Endothelial cell of hepatic sinusoid (primary cell): ENCODE measurements around the gene HIGD1A.

Experiments
- in situ Hi-C: cut with HindIII; loops from 2 replicates; pipeline ENCODE4 v1.10.0; 2017; ENCODE audit warnings: low sequenced_read_pairs

HIGD1A gene

DNA sequence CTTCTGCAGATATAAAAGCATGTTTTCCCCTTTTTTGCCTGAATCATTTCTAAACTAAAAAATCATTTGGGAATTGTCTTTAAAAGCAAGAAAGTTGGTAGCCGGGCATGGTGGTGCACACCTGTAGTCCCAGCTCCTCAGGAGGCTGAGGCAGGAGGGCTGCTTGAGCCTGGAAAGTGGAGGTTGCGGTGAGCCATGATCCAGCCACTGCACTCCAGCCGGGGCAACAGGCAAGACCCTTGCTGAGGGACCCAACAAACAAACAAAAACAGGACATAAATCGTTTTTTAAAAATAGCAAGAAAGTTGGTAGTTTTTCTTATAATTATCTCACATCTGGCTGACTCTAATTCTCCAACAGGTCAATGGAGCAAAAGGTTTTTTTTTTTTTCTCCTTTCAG is 2.5 kb downstream of the HIGD1A start:
- in situ Hi-C loops = no loop called here

DNA sequence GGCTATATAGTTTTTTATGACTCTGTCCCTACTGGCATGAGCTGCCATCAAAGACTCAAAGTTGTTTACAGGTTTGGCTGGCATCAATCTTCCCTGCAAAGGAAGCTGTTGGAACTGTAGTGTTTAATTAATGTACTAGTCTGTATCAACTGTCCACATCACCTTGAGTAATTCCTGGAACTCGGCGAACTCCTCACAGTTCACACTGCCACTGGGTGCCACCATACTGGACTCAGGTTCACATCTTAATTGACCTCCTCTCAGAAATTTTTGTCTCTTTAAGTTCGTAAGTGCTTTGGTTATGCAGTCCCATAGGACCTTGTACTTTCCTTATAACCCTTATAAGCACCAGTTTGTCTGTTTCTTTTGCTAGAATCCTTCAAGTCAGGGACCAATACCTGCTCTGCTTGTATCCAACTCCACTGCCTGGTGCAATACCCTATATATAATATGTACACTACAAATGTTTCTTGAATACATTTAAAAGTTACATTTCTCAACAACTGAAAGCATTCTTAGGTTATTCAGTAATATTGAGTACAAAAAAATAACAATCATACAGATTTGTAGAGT is 3.2 kb downstream of the HIGD1A start:
- in situ Hi-C loops = no loop called here

DNA sequence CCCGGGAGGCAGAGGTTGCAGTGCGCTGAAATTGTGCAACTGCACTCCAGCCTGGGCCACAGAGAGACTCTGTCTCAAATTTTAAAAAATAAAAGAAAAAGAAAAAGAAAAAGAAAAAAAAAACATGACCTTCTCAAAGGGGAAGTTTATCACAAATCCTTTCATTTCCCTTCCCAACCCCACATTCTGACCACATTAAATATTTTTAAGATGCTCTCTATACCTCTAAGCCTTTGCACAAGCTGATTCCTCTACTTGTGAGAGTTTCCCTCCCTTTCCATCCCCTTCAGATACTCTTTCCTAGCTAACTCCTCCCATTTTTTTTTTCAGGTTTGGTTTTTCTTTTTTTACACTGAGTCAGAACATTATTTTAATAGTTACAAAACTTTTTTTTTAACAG is 4.0 kb downstream of the HIGD1A start:
- in situ Hi-C loops = no loop called here

DNA sequence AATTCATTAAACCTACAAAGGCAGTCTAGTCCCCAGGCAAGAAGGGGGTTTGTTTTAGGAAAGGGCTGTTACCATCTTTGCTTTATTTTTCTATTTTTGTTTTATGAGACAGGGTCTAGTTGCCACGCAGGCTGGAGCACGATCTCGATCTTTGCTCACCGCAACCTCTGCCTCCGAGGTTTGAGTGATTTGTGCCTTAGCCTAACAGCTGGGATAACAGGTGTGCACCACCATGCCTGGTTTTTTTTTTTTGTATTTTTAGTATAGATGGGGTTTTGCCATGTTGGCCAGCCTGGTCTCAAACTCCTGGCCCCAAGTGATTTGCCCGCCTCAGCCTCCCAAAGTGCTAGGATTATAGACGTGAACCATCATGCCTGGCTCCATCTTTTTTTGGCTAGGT is 4.9 kb downstream of the HIGD1A start:
- in situ Hi-C loops = no loop called here

DNA sequence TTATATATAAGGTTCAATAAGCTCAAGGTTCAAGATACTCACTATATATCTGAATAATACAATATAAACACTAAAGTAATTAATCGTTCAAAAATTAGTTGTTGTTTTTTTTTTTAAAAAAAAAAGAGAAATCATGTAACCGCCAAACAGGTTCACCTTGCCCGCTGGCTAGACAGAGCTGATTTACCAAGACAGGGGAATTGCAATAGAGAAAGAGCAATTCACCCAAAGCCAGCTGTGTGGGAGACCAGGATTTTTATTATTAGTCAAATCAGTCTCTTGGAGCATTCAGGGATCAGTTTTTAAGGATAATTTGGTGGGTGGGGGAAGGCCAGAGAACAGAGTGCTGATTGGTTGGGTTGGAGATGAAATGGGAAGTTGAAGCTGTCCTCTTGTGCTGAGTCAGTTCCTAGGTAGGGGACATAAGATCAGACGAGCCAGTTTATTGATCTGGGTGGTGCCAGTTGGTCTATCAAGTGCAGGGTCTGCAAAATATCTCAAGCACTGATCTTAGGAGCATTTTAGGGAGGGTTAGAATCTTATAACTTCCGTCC is 7.9 kb downstream of the HIGD1A start:
- in situ Hi-C loops = no loop called here

DNA sequence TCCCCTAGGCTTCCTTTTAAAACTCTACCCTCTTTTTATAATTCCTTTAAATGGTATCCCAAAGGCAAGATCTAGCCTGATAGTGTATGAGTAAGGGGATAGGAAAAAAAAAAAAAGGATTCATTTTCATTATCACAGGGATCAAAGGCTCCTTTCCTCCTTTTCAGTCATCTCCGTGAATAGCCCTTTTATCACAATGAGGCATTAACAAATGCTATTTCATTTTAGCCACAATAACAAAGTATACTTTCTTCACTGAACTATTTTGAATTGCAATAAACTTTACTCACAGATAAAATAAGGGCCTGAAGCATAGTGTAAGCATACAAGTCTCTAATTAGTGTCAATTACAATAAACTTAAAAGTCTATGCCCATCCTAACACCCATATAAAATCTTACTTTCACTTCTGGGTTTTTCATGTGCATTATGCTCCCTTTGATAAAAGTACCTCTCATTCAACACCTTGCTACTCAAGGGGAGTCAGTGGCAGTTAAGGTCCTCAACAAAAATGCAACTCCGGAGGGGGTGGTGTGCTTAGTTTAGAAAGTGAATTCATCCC is 8.6 kb downstream of the HIGD1A start:
- in situ Hi-C loops = no loop called here

DNA sequence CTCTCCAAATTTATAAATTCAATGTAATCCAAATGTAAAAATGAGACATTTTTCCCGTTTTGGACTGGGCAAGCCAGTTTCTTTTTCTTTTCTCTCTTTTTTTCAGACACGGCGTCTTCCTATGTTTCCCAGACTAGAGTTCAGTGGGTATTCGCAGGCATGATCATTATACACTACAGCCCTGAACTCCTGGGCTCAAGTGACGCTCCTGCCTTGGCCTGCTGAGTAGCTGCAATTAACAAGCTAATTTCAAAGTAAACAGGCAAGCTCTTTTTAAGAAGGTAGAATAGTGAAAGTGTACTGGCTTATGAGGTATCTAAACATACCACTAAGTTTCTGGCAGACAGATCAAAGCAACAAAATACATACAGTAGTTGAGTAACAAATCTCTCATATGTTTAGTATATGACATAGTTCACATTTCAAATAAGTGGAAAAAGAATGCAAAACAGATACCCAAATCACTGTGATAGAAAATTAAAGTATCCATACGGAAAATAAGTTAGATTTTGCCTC is 13.5 kb downstream of the HIGD1A start:
- in situ Hi-C loops = no loop called here

DNA sequence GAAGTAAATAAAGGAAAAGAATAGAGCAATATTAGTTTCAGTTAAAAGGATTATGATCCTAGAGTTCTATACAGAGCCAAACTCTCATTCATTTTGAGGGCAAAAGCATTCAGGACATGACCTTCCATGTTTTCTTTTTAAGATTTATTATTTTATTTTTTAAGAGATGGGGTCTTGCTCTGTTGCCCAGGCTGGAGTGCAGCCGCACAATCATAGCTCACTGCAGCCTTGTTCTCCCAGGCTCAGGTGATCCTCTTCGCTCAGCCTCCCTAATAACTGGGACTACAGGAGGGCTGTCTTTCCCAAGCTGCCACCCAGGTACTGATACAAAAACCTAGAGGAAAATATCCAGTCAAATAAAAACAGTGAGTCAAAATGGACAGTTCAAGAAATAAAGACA is 17.7 kb downstream of the HIGD1A start:
- in situ Hi-C loops = no loop called here

DNA sequence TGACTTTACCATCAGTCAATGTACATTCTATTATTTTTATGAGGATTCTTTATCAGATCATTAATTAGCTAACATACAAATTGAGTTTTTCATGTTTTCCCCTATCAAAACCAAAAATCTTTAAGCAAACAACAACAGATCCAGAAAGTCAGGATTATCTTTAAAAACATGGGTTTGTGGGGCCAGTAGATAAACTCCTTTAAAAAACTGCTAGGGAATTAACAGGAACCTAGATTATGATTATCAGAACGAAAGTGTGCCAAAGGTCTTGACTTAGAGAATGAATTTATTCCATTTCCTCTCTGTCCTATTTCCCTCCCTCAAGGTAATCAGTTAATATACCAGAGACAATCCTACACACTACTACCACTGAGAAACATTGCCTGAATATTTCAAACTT is 18.1 kb downstream of the HIGD1A start:
- in situ Hi-C loops = no loop called here

DNA sequence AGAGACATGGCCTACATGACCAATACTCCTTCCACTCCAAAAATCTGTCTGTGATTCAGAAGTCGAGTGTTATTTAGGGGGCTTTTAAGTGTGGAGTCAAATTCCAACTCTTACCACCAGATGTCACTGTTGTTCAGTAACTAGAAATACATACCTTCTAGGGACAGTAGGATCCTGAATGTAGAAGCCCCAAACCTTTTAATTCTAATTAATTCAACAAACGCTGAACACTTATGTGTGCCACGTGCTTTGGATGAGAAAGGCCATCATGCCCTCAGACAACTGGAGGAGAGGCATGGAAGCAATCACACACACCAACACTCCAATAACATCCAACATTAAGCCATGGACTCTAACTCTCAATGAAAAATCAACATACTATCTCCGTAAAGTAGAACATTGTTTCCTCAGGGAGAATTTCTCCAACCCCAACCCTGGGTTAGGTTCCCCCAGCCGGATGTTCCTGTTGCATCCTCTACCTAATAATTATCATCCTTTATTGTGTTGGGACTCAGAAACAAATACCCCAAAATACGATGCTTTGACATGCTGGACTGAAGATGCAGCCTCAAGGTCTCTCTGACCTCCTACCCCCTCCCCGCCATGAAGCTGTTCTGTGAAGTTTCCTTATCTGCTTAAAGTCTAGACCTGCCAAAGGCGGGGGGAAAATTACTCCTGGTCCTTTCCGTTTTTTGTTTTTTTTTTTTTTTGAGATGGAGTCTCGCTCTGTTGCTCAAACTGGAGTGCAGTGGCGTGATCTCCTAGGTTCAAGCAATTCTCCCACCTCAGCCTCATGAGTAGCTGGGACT is 23.2 kb downstream of the HIGD1A start:
- in situ Hi-C loops = no loop called here

DNA sequence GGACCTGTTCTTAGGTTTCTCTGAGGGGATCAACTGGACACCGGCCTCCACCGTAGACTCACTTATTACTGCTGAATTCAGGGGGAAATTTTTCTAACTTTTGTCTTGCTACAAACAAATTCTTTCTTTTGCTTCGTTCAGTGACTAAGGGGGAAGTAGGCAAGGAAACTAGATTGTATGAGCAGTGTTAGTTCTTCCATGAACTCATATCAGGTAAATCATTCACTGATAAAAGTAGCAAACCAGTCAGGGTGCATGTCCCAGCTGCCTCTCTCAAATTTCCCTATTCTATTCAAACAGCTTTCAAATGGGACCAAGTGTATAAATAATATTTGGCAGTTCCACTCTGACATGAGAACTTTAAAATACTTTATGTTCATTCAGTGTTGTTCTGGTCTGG is 23.9 kb downstream of the HIGD1A start:
- in situ Hi-C loops = no loop called here

DNA sequence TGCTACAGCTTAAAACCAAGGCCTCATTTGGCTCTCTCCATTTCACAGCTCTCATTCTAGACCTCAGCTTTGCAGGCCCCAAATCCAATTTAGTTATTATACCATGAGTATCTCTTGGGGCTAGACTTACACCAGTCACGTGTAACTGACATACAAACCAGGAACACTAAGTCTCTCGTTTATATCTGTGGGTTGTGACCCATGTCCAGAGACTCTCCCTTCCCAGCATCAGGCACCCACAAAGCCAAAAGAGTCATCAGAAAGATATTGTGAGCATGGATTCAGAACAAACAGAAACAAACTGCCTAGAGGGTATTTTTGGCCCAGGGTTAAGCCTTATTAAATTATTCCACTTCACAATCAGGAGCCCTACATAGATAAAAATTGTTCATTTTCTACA is 25.6 kb downstream of the HIGD1A start:
- in situ Hi-C loops = no loop called here

DNA sequence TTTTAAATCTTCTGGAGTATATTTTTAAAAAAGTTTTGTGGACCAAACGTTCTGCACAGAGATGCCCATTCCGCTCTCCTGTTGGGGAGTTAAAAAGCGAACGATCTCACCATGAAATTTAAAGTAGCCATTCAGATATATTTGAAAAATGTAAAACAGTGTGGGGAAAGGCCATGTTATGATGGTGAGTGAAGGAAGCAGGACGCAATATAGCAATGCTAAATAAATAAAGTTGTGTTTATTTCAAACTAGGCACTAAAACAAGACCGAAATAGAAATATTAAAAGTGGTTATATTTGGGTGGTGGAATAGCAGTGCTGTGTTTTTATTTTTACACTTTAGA is 30.9 kb downstream of the HIGD1A start:
- in situ Hi-C loops = loop anchor here (25.0 kb wide), 1 partner anchor 114 kb away; the partner anchor contains the start of gene CYP8B1

DNA sequence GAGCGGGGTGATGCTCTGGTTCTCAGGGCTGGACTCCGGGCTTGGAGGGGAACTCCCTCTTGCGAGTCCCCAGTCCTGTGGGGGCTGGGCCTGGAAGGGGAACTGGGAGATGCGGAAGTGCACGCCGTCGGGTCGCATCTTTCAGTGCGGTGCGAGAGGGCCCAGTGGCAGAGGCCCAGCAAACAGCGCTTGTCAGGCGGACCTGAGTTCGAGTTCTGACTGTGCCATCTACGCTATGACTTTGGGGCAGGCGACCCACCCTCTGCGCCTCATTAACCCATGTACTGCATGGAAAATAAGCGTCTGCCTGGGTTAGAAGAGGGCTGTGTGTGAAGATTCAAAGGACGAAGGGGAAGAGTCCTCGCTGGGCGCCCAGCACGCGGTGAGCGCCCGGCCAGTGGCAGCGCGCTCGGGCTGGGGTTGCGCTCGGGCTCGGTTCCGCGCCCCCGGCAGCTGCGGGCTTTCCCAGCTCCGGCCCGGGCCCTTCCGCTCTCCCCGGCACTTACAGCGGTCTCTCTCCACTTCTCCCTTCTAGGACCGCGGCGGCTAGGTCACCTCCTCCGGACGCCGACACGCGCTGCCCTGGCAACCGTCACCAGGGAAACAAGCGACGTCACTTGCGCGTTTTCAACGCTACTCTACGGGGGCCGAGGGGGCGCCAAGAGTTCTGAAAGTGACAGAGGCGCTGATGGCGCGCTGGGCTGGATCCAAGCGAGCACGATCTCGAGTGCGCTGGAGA is 31.5 kb downstream of the HIGD1A start, which contains the start of gene CCDC13:
TSS of gene CCDC13 (minus strand) at position 584 of the 739 bp plus-strand sequence. CDS start 14,908 bp downstream, outside the sequence.
- in situ Hi-C loops = loop anchor here (25.0 kb wide), 1 partner anchor 114 kb away; the partner anchor contains the start of gene CYP8B1

DNA sequence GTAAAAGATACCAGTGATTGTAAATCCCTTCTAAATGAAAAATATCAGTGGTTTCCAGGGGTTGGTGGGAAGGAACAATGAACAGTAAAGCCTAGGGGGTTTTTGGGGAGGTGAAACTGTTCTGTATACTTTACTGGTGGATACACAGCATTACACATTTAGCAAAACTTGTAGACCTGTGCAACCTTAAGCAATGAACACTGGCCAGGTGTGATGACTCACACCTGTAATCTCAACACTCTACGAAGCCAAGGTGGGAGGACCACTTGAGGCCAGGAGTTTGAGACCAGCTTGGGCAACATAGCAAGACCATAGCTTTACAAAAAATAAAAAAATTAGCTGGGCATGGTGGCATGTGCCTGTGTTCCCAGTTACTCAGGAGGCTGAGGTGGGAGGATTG is 33.0 kb downstream of the HIGD1A start:
- in situ Hi-C loops = loop anchor here (25.0 kb wide), 1 partner anchor 116 kb away; the partner anchor contains the start of gene CYP8B1

DNA sequence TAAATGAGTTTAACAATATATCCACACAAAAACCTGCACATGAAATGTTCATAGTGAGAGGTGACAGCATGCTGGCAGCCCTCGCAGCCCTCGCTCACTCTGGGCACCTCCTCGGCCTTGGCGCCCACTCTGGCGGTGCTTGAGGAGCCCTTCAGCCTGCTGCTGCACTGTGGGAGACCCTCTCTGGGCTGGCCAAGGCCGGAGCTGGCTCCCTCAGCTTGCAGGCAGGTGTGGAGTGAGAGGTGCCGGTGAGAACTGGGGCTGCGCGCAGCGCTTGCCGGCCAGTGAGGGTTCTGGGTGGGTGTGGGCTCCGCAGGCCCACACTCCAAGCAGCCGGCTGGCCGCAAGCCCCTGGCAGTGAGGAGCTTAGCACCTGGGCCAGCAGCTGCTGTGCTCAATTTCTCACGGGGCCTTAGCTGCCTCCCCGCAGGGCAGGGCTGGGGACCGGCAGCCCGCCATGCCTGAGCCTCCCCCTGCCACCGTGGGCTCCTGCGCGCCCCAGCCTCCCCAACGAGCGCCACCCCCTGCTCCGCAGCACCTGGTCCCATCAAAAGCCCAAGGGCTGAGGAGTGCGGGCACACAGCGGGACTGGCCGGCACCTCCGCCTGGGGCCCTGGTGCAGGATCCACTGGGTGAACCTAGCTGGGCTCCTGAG is 34.7 kb downstream of the HIGD1A start:
- in situ Hi-C loops = loop anchor here (5.0 to 25.0 kb wide), 2 partner anchors 107 to 118 kb away; partner anchors contain the start of gene CYP8B1

DNA sequence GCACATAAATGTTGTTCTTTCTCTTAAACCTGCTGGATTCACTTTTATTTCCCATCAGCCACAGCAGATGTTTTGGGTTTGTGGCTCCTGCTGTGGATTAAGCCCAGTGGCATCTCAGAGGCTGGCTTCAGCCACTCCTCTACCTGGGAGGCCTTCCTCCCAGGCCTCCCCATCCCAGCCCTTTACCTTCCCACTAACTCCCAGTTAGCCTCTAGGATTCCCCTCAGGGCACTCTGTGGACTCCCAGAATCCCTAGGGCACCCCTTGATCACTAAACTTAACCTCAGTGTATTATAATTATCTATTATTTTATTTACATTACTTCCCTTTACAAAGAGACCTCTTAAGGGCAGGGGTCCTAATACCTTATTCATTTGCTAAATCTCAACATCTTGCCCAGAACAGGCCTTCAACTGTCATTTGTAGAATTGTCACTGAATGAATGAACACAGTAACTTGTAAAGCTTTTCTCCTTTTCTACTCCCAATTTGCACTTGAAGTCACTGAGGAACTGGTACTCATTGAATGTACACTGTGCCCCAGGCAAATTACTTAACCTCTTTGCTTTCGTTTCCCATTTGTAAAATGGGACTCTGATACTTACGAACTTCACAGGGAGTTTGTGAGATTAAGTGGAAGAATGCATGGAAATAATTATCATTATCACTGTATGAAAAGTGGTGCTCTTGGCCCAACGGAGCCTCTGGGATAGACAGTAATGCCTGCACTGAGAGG is 39.6 kb downstream of the HIGD1A start:
- in situ Hi-C loops = loop anchor here (5.0 to 25.0 kb wide), 2 partner anchors 102 to 123 kb away; partner anchors contain the start of gene CYP8B1

DNA sequence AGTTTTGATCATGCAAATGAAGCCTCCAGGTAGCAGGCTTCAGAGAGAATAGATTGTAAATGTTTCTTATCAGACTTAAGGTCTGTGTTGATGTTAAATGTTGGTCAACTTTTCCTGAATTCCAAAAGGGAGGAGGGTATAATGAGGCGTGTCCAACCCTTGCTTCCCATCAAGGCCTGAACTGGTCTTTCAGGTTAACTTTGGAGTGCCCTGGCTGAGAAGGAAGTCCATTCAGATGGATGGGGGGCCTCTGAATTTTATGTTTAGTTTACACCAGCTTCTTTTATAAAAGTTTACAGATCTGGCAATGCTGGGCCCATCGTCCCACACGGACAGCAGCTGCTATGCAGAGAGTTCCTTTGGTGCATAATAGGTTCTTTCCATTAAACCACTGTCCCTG is 40.2 kb downstream of the HIGD1A start:
- in situ Hi-C loops = loop anchor here (25.0 kb wide), 1 partner anchor 123 kb away; the partner anchor contains the start of gene CYP8B1

DNA sequence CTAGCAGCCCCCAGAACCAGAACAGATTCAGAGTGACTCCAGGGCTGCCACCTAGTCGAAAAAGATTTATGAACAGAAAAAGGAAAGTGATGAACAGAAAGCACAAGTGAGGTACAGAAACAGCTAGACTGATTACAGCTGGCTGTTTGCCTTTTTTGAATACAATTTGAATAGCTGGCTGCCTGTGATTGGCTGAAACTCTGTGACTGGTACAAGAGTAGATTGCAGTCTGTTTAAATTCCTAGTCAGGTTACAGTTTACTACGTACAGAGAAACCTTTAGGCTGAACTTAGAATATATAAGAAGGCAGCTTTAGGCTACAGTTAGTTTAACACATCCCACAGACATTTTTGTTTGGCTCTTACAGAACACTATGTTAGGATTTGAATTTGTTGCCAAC is 41.3 kb downstream of the HIGD1A start:
- in situ Hi-C loops = loop anchor here (25.0 kb wide), 1 partner anchor 124 kb away; the partner anchor contains the start of gene CYP8B1
